ENCODE measurements around the gene HDAC4. TPM values are rescaled to one million over a fixed set of nuclear protein-coding genes. Genes with fewer than 3 reads are reported as not detected.

HDAC4 gene
- total and polyA plus RNA-seq, 5 donors, result 7.8 to 29.1 (median 22.5) TPM

DNA sequence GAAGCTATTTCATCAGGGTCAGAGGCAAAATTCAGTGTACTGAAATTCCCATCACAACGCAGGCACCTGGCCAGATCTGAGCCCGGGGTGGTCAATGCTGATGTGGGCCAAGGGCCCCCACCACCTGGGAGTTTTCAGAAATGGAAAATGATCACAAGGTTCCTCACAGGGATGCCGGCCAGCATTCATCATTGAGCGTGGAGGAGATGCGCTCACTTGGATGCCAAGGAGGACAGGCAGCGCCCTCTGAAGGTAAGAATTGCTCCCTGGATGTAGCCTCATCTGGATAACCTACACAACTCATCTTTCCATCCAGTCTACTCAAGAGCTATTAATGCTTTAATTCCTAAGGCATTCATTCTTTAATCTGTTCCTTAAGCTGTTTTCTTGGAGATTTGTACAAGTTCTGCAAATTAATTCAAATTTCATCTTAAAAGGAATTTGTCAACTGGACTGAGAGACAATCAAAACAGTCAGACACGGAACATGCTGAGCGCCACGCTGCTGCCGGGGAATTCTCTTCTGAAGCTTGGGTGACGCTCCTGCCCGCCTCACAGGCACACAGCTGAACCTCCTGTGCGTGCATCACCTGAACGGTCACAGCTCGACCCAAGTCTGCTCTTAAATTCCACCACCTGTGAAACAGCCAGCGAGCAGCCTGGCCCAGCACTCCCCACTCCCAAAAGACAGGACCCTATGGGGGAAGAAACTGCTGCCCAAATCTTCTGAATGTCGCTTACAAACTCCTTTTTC is 206.7 kb downstream of the HDAC4 start:
- Histone ChIP-seq H3K4me3 (ENCODE audit: low read length) (no peak overlapping the region), H3K4me1 (ENCODE audit: control insufficient read depth, insufficient read depth, low read length) (peaks cover 2% of the 10 kb centered on the region), H3K27ac (ENCODE audit: low read length) (no peak overlapping the region), H3K27me3 (ENCODE audit: control insufficient read depth, insufficient read depth) (no peaks in the 10 kb centered on the region), H3K9me3 (ENCODE audit: control insufficient read depth, low read length) (no peaks in the 10 kb centered on the region)
- no peak for ATAC-seq
- peak in 1 of 3 donors; percentile 28 for DNase-seq
- WGBS, result 94% methylated on average over 17 of the region's 17 CpGs
- intact Hi-C loops (cut with DNase I), result no loop called here

DNA sequence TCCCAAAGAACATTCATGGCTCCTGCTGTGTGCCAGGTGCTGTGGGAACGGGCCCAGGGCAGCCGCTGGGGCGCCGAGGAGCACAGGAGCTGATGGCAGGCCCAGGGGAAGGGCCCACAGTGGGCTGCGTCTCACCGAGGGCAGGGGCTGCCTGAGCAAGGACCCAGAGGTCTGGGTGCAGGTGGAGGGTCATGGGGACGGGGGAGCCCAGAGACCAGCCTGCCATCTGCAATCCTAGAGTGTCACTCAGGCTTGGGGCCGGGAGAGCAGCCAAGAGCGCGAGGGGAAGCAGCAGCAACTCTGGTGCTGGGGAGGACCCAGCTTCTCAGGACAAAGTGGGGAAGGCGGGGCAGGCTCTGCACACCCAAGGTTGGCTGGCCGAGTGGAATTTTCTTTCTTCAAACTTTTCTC is 207.4 kb downstream of the HDAC4 start:
- no peak for ATAC-seq
- H3K27ac ChIP-seq (ENCODE audit: low read length), result no peak overlapping the region

DNA sequence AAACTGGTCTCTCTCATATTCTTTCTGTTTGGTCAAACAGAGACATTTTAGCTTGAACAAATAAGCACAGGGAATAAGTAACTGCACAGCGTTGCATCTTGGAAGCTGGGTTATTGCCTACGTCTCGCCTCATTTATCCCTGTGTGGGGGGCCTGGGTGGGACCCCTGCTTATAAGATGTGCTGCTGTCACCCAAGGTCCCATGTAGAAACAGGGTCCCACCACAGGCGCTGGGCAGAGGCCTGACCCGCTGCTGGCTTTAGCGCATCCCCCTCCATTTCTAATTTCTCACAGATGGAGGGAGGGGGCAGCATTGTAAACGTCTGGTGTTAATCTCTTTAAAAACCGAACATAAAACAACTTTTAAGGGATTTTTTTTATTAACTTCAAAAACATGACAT is 207.8 kb downstream of the HDAC4 start:
- H3K4me1 ChIP-seq (ENCODE audit: control insufficient read depth, insufficient read depth, low read length), result no peaks in the 10 kb centered on the region
- 88% methylated on average over 8 of the region's 8 CpGs for WGBS
- peak in 1 of 3 donors; percentile 6 for DNase-seq

More for the DNA sequence above, 207.4 kb downstream of the HDAC4 start:
- Histone ChIP-seq H3K9me3 (ENCODE audit: control insufficient read depth, low read length) (no peaks in the 10 kb centered on the region), H3K27me3 (ENCODE audit: control insufficient read depth, insufficient read depth) (no peaks in the 10 kb centered on the region), H3K4me1 (ENCODE audit: control insufficient read depth, insufficient read depth, low read length) (no peaks in the 10 kb centered on the region), H3K4me3 (ENCODE audit: low read length) (no peak overlapping the region)
- peak in 1 of 3 donors; percentile 48 for DNase-seq
- intact Hi-C loops (cut with DNase I), result no loop called here
- 91% methylated on average over 12 of the region's 12 CpGs for WGBS

DNA sequence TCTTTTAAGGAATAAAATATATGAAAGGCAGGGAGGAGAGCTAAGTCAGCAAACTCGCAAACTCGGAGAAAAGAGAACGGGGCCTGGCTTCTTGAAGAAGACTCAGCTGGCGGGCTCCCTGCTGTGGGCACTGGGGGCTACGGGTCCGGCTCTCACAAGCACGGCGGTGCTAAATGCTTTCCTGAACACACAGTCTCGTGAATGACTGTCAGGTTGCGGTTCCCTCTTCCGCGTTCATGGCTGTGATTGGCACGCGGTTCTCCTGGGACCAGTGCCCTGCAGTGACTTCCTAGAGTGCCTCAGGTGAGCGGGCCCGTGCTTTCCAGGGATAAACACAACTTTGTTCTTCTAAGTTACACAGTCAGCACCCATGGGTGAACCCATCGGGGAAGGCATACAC is 208.4 kb downstream of the HDAC4 start:
- DNase-seq (peak in 1 of 3 donors; percentile 7), ATAC-seq (no peak)
- Histone ChIP-seq H3K27ac (ENCODE audit: low read length) (no peak overlapping the region), H3K4me1 (ENCODE audit: control insufficient read depth, insufficient read depth, low read length) (no peaks in the 10 kb centered on the region), H3K27me3 (ENCODE audit: control insufficient read depth, insufficient read depth) (no peaks in the 10 kb centered on the region), H3K9me3 (ENCODE audit: control insufficient read depth, low read length) (no peaks in the 10 kb centered on the region), H3K4me3 (ENCODE audit: low read length) (no peak overlapping the region)
- intact Hi-C loops (cut with DNase I), result no loop called here
- 91% methylated on average over 17 of the region's 17 CpGs for WGBS

More for the DNA sequence above, 207.8 kb downstream of the HDAC4 start:
- intact Hi-C loops (cut with DNase I), result no loop called here
- Histone ChIP-seq H3K4me3 (ENCODE audit: low read length) (no peak overlapping the region), H3K27me3 (ENCODE audit: control insufficient read depth, insufficient read depth) (no peaks in the 10 kb centered on the region), H3K9me3 (ENCODE audit: control insufficient read depth, low read length) (no peaks in the 10 kb centered on the region), H3K27ac (ENCODE audit: low read length) (no peak overlapping the region)
- no peak for ATAC-seq

DNA sequence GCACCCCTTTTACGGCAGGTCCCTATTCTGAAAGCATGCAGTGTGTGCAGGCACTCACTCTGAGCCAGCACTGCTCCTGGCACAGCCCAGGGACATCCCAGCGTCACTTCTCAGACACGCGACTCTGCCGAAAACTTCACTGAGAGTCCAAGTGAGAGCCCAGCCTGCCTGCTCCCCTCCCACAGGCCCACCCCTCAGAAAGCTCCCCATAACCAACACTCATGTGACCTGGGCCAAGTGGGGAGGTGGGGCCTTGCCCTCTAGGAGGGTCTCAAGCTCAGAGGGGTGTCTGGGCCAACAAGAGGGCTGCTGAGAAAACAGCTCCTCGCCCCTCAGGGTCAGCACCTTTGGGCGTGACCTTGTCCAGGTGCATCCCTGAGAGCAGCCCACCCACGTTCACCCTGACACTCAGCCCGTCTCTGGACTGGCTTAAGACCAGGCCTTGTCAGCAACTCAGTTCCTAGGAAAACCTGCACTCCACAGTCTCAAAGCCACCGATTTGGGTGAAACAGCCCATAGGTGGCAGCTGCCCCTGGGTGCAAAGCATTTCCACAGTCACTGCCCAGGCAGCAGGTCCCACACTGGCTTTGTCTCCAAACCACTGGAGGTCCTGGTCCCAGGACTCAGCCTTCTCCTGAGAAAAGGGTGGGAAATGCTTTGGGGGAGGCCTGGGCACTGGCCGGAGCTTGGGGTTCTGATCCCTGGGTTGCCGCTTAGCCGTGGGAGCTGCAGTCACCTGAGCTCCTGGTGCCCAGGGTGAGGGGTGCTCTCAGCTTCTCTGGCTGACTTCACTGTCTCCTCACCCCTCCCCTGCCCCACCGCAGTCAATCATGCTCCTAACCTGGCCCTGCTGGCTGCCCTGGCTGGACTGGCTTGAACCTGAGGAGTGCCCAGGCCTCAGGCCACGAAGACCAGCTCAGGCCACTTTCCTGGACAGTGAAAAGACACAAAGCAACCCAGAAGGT is 209.6 kb downstream of the HDAC4 start:
- intact Hi-C loops (cut with DNase I), result no loop called here
- H3K27ac ChIP-seq (ENCODE audit: low read length), result no peak overlapping the region

GRCh38 chr2:239190361-239190760 is 210.5 kb downstream of the HDAC4 start:
- DNase-seq, result peak in 1 of 3 donors; percentile 50
- intact Hi-C loops (cut with DNase I), result no loop called here
- no peaks in the 10 kb centered on the region for H3K9me3 ChIP-seq (ENCODE audit: control insufficient read depth, low read length)
- ATAC-seq, result no peak
- H3K4me1 ChIP-seq (ENCODE audit: control insufficient read depth, insufficient read depth, low read length), result no peaks in the 10 kb centered on the region
- no peak overlapping the region for H3K27ac ChIP-seq (ENCODE audit: low read length)
- H3K27me3 ChIP-seq (ENCODE audit: control insufficient read depth, insufficient read depth), result no peaks in the 10 kb centered on the region
- H3K4me3 ChIP-seq (ENCODE audit: low read length), result no peak overlapping the region
- 95% methylated on average over 22 of the region's 22 CpGs for WGBS

More for the DNA sequence above, 209.6 kb downstream of the HDAC4 start:
- H3K4me3 ChIP-seq (ENCODE audit: low read length), result no peak overlapping the region
- H3K4me1 ChIP-seq (ENCODE audit: control insufficient read depth, insufficient read depth, low read length), result no peaks in the 10 kb centered on the region
- WGBS, result 89% methylated on average over 15 of the region's 15 CpGs
- H3K9me3 ChIP-seq (ENCODE audit: control insufficient read depth, low read length), result no peaks in the 10 kb centered on the region
- H3K27me3 ChIP-seq (ENCODE audit: control insufficient read depth, insufficient read depth), result no peaks in the 10 kb centered on the region
- DNase-seq, result peak in 1 of 3 donors; percentile 25
- ATAC-seq, result no peak

DNA sequence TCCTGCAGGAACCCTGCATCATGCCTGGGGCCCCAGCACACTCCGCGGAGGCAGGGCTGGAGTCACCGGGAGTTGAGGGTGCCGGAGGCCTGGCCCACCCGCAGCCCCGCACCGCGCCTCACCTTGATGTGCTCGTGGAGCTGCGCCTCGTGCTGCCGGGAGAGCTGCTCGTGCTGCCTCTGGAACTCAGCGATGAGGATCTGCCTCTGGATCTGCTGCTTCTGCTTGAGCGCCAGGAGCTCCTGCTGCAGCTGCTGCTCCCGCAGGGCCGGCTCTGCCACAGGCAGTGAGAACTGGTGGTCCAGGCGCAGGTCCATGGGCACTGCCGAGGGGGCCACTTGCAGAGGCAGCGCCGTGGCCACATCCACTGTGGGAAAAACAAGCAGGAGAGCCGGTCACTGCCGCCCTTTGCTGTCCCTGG is 211.1 kb downstream of the HDAC4 start:
- ATAC-seq (no peak), DNase-seq (peak in 1 of 3 donors; percentile 41)
- 98% methylated on average over 23 of the region's 23 CpGs for WGBS
- Histone ChIP-seq H3K27ac (ENCODE audit: low read length) (no peak overlapping the region), H3K4me1 (ENCODE audit: control insufficient read depth, insufficient read depth, low read length) (no peaks in the 10 kb centered on the region), H3K4me3 (ENCODE audit: low read length) (no peak overlapping the region), H3K9me3 (ENCODE audit: control insufficient read depth, low read length) (no peaks in the 10 kb centered on the region), H3K27me3 (ENCODE audit: control insufficient read depth, insufficient read depth) (no peaks in the 10 kb centered on the region)
- intact Hi-C loops (cut with DNase I), result no loop called here

GRCh38 chr2:239188536-239188935 is 212.3 kb downstream of the HDAC4 start:
- Histone ChIP-seq H3K4me3 (ENCODE audit: low read length) (no peak overlapping the region), H3K9me3 (ENCODE audit: control insufficient read depth, low read length) (no peaks in the 10 kb centered on the region), H3K4me1 (ENCODE audit: control insufficient read depth, insufficient read depth, low read length) (no peaks in the 10 kb centered on the region), H3K27ac (ENCODE audit: low read length) (no peak overlapping the region), H3K27me3 (ENCODE audit: control insufficient read depth, insufficient read depth) (no peaks in the 10 kb centered on the region)
- intact Hi-C loops (cut with DNase I), result no loop called here
- 98% methylated on average over 12 of the region's 12 CpGs for WGBS
- ATAC-seq, result no peak
- DNase-seq, result peak in 1 of 3 donors; percentile 28

- no peaks in the 10 kb centered on the region for H3K9me3 ChIP-seq (ENCODE audit: control insufficient read depth, low read length)
- no peak overlapping the region for H3K27ac ChIP-seq (ENCODE audit: low read length)
- H3K4me3 ChIP-seq (ENCODE audit: low read length), result no peak overlapping the region
- DNase-seq (peak in 1 of 3 donors; percentile 19), ATAC-seq (no peak)
- intact Hi-C loops (cut with DNase I), result no loop called here
- WGBS, result 90% methylated on average over 15 of the region's 15 CpGs
- H3K27me3 ChIP-seq (ENCODE audit: control insufficient read depth, insufficient read depth), result no peaks in the 10 kb centered on the region
- H3K4me1 ChIP-seq (ENCODE audit: control insufficient read depth, insufficient read depth, low read length), result no peaks in the 10 kb centered on the region
These were observed 213.2 kb downstream of the HDAC4 start for GRCh38 chr2:239187464-239188253.

DNA sequence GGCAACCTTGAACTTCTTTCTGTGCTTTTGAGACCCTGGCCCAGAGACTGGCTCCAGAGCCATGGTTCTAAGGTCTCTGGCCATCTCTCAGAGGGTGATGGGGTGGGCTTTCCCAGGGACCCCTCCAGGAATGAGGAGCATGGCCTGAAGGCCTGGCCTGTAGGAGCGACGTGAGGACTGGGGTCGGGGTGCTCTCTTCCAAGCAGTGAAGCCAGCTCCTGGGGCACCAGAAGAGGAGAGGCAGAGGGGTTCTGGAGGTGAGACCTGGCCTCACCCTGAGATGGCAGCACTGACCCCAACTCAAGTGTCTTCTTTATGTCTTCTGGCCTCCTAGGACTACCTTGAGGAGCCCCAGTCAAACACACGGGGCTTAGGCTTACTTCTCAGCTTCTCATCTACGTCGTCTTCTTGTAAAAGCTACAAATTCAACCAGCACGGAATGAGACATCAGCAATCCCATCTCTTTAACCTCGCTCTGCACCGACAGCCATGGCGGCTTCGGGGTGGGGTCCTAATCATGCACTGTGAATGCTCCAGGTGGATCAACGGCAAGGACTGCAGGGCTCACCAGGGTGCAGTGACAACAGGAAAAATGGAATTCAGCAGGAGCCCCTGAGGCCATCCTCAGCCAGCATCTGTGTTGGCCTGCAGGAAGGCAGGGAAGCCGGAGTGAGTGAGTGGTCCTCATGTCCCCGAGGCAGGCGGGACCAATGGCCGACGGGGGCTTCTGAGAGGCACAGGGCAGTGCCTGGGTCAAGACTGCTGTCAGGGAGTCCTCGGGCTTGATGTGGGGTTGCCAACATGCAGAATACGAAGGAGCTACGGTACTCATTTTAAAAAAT is 214.1 kb downstream of the HDAC4 start:
- Histone ChIP-seq H3K4me1 (ENCODE audit: control insufficient read depth, insufficient read depth, low read length) (no peaks in the 10 kb centered on the region), H3K27ac (ENCODE audit: low read length) (no peak overlapping the region), H3K4me3 (ENCODE audit: low read length) (no peak overlapping the region), H3K27me3 (ENCODE audit: control insufficient read depth, insufficient read depth) (no peaks in the 10 kb centered on the region), H3K9me3 (ENCODE audit: control insufficient read depth, low read length) (no peaks in the 10 kb centered on the region)
- intact Hi-C loops (cut with DNase I), result no loop called here
- WGBS, result 89% methylated on average over 20 of the region's 20 CpGs
- ATAC-seq, result no peak
- no peak for DNase-seq

All from right cardiac atrium (tissue), 5 donors.